Upper lobe of right lung (tissue), 1 donor: ENCODE data around the gene NUDT10. TPM values are rescaled to one million over a fixed set of nuclear protein-coding genes. Genes with fewer than 3 reads are reported as not detected.
"Not testable (repeated sequence)": the region's sequence is repeated elsewhere in the genome, so short reads cannot be mapped to it uniquely, and the experiment has no call there.

ENCODE experiments used
- ATAC-seq: fragments of 200-7000 bp; cut with Tn5 transposase; one replicate; pipeline ENCODE4 v1.9.1; 2020; ENCODE audit warnings: mild to moderate bottlenecking, moderate library complexity
- DNase-seq: peaks from one replicate; pipeline ENCODE4 v3.0.0-alpha.2; 2020
- H3K27ac ChIP-seq: fragments of 200-600 bp; one replicate; pipeline ENCODE4 v1.8.0; 2022
- H3K27me3 ChIP-seq: fragments of 200-600 bp; one replicate; pipeline ENCODE4 v1.8.0; 2022; ENCODE audit warnings: mild to moderate bottlenecking
- H3K36me3 ChIP-seq: fragments of 200-600 bp; one replicate; pipeline ENCODE4 v1.8.0; 2022
- H3K4me1 ChIP-seq: fragments of 200-600 bp; one replicate; pipeline ENCODE4 v1.8.0; 2022
- H3K4me3 ChIP-seq: fragments of 200-600 bp; one replicate; pipeline ENCODE4 v1.8.0; 2022; ENCODE audit warnings: mild to moderate bottlenecking
- H3K9me3 ChIP-seq: fragments of 200-600 bp; one replicate; pipeline ENCODE4 v1.8.0; 2022
- CTCF ChIP-seq: fragments of 200-600 bp; IDR thresholded peaks from one replicate; pipeline ENCODE4 v1.8.0; 2022; ENCODE audit warnings: antibody characterized with exemption
- intact Hi-C: fragments of 100-400 bp; cut with DNase I; formaldehyde crosslinking; loops from one replicate; pipeline ENCODE4 v1.11.0; 2022
- long read RNA-seq: library from polyadenylated mRNA; unstranded; transcript quantifications from one replicate; pipeline ENCODE4 v2.0.0, GENCODE V29; 2021
- total RNA-seq: library from RNA; stranded (reverse); fragmentation: NEBNext Ultra II Directional; extraction: Animal tissue kit (Norgen Biotek cat#: 25700); gene quantifications from one replicate; pipeline ENCODE4 v1.2.1, GENCODE V29; 2021
- donor health status: DM: no; HTN: yes; CAD: no; lungs with severe emphysema.

Gene NUDT10
- not detected for total RNA-seq
- long read RNA-seq, partial matches to known transcripts = 0 of 1 reads
- long read RNA-seq, other reads (novel, unspliced or antisense) = 0 of 1 reads

GRCh38 chrX:51332188-51332942 lies at the start of gene NUDT10:
TSS of gene NUDT10 (plus strand) at chrX:51332822. CDS start at chrX:51332966, 144 bp downstream.
- H3K4me1 ChIP-seq = no peaks in the 10 kb centered on the region
- no peak within 1 kb of the TSS for H3K27ac ChIP-seq
- peak; percentile 71 for ATAC-seq
- no peak for TF ChIP-seq CTCF
- no peaks in the 10 kb centered on the region for H3K27me3 ChIP-seq
- H3K4me3 ChIP-seq = peak within 1 kb of the TSS; percentile 44
- no peaks in the 10 kb centered on the region for H3K36me3 ChIP-seq
- peak; percentile 69 for DNase-seq
- intact Hi-C loops = no loop called here
- H3K9me3 ChIP-seq = no peaks in the 10 kb centered on the region

- Histone ChIP-seq H3K4me1 (no peaks in the 10 kb centered on the region), H3K4me3 (no peak overlapping the region), H3K27me3 (no peaks in the 10 kb centered on the region), H3K36me3 (no peaks in the 10 kb centered on the region), H3K9me3 (no peaks in the 10 kb centered on the region), H3K27ac (no peak overlapping the region)
- ATAC-seq (no peak), DNase-seq (no peak)
- intact Hi-C loops = no loop called here
- TF ChIP-seq CTCF = no peak
Observed at GRCh38 chrX:51292421-51292820, 40.2 kb upstream of the NUDT10 start.

- no peaks in the 10 kb centered on the region for H3K9me3 ChIP-seq
- no peaks in the 10 kb centered on the region for H3K27me3 ChIP-seq
- H3K36me3 ChIP-seq = no peaks in the 10 kb centered on the region
- no peak overlapping the region for H3K4me3 ChIP-seq
- ATAC-seq (no peak), DNase-seq (no peak)
- no peaks in the 10 kb centered on the region for H3K4me1 ChIP-seq
- no peak overlapping the region for H3K27ac ChIP-seq
- intact Hi-C loops = no loop called here
- TF ChIP-seq CTCF = no peak
Observed at GRCh38 chrX:51296138-51296537, 36.5 kb upstream of the NUDT10 start.

- Histone ChIP-seq H3K36me3 (no peaks in the 10 kb centered on the region), H3K27ac (no peak overlapping the region), H3K9me3 (no peaks in the 10 kb centered on the region), H3K4me1 (no peaks in the 10 kb centered on the region), H3K27me3 (no peaks in the 10 kb centered on the region), H3K4me3 (no peak overlapping the region)
- no peak for DNase-seq
- TF ChIP-seq CTCF = no peak
- intact Hi-C loops = no loop called here
- ATAC-seq = no peak
Observed at GRCh38 chrX:51316271-51316670, 16.4 kb upstream of the NUDT10 start.

- DNase-seq, H3K36me3 ChIP-seq, H3K27me3 ChIP-seq, H3K4me1 ChIP-seq, H3K9me3 ChIP-seq, H3K27ac ChIP-seq, intact Hi-C loops: not testable (repeated sequence)
- ATAC-seq = peak; percentile 45
- peak overlapping the region; percentile 44 for H3K4me3 ChIP-seq
Observed at GRCh38 chrX:51332943-51333785, 542 bp downstream of the NUDT10 start.

- Histone ChIP-seq H3K4me1 (no peaks in the 10 kb centered on the region), H3K36me3 (no peaks in the 10 kb centered on the region), H3K27ac (no peak overlapping the region), H3K9me3 (no peaks in the 10 kb centered on the region), H3K4me3 (no peak overlapping the region), H3K27me3 (no peaks in the 10 kb centered on the region)
- no peak for TF ChIP-seq CTCF
- no peak for DNase-seq
- no peak for ATAC-seq
- intact Hi-C loops = no loop called here
Observed at GRCh38 chrX:51334276-51334675, 1.7 kb downstream of the NUDT10 start.
